T-cell (primary cell): ENCODE data around the gene GMEB2. TPM values are rescaled to one million over a fixed set of nuclear protein-coding genes. Genes with fewer than 3 reads are reported as not detected.
A peak's percentile ranks its signal among the peaks of the same experiment; 100 is the strongest.
"Not testable (repeated sequence)": the region's sequence is repeated elsewhere in the genome, so short reads cannot be mapped to it uniquely, and the experiment has no call there.

Experiments
- ATAC-seq, 4 experiments: fragments of 200-7000 bp in 3 of 4; fragments of 150-1000 bp in 1 of 4; cut with Tn5 transposase; replicated peaks in 1 of 4; 1 replicate in 3 of 4; 2 replicates in 1 of 4; pipeline ENCODE4 v1.10.0; 2021; ENCODE audit warnings: moderate library complexity in 3 of 4, mild to moderate bottlenecking in 2 of 4, moderate number of reproducible peaks in 1 of 4
- CTCF ChIA-PET, 2 donors: fragments of 300-600 bp; sonication (Branson Sonifier 250); formaldehyde crosslinking; loops; one replicate each; lab custom pipeline; 2022; ENCODE audit warnings: antibody characterized with exemption in 2 of 2; lab: Charles Lee
- POLR2A ChIA-PET, 2 donors: fragments of 300-600 bp; sonication (Branson Sonifier 250); formaldehyde crosslinking; loops; one replicate each; lab custom pipeline; 2022; ENCODE audit warnings: antibody characterized with exemption in 2 of 2; lab: Charles Lee
- DNase-seq, 35 experiments: peaks; one replicate each; pipeline versions ENCODE4 v3.0.0 to v3.0.0-alpha.2; 2013 to 2023
- H3K27ac ChIP-seq: one replicate; pipeline ENCODE4 v1.5.1; 2013; ENCODE audit warnings: low read length
- H3K27me3 ChIP-seq, 2 experiments: replicated peaks in 1 of 2; 1 replicate in 1 of 2; 2 replicates in 1 of 2; pipeline versions ENCODE4 v1.6.1 to v1.7.0; 2013; ENCODE audit warnings: low read length in 1 of 2, mixed read lengths in 1 of 2; ENCODE audit not compliant: control insufficient read depth in 2 of 2, insufficient read depth in 2 of 2; ENCODE audit errors: extremely low read depth in 1 of 2
- H3K36me3 ChIP-seq, 2 donors: 1 replicate in 1 of 2; 2 replicates in 1 of 2; pipeline versions ENCODE4 v1.6.1 to v1.7.0; 2013; ENCODE audit warnings: low read length in 1 of 2; ENCODE audit not compliant: control insufficient read depth in 2 of 2, insufficient read depth in 1 of 2; ENCODE audit errors: extremely low read depth in 1 of 2
- H3K4me1 ChIP-seq, 2 experiments: 1 replicate in 1 of 2; 2 replicates in 1 of 2; pipeline versions ENCODE4 v1.6.1 to v1.7.0; 2013; ENCODE audit warnings: low read length in 2 of 2, mixed read lengths in 1 of 2; ENCODE audit not compliant: insufficient read depth in 2 of 2, control insufficient read depth in 1 of 2; ENCODE audit errors: extremely low read depth in 1 of 2
- H3K4me3 ChIP-seq, 2 donors: 1 replicate in 1 of 2; 2 replicates in 1 of 2; pipeline versions ENCODE4 v1.5.1 to v1.7.0; 2013; ENCODE audit warnings: mild to moderate bottlenecking in 2 of 2, low read length in 1 of 2, moderate library complexity in 1 of 2; ENCODE audit not compliant: control insufficient read depth in 1 of 2; ENCODE audit errors: extremely low read depth in 1 of 2
- H3K9me3 ChIP-seq: 2 replicates; pipeline ENCODE4 v1.7.0; 2013
- H3K27ac Mint-ChIP-seq, 2 donors: one replicate each; pipeline ENCODE4 v1.8.0; 2020 to 2021; ENCODE audit warnings: mild to moderate bottlenecking in 2 of 2, mixed read lengths in 2 of 2
- H3K27me3 Mint-ChIP-seq, 2 donors: one replicate each; pipeline ENCODE4 v1.8.0; 2021 to 2022; ENCODE audit warnings: mixed read lengths in 2 of 2
- H3K36me3 Mint-ChIP-seq: one replicate; pipeline ENCODE4 v1.8.0; 2021; ENCODE audit warnings: mixed read lengths
- H3K4me1 Mint-ChIP-seq, 3 donors: one replicate each; pipeline ENCODE4 v1.8.0; 2020 to 2022; ENCODE audit warnings: mixed read lengths in 3 of 3, mild to moderate bottlenecking in 1 of 3
- H3K4me3 Mint-ChIP-seq, 3 donors: one replicate each; pipeline ENCODE4 v1.8.0; 2020 to 2022; ENCODE audit warnings: mild to moderate bottlenecking in 3 of 3, mixed read lengths in 3 of 3, moderate library complexity in 3 of 3
- H3K9me3 Mint-ChIP-seq, 3 donors: one replicate each; pipeline ENCODE4 v1.8.0; 2020 to 2022; ENCODE audit warnings: mixed read lengths in 3 of 3
- WGBS: methylation state at CpG from one replicate; pipeline ENCODE4 v1.1.5; 2013; ENCODE audit warnings: missing lambda C conversion rate; ENCODE audit not compliant: insufficient coverage; 5-methylcytosine and 5-hydroxymethylcytosine counted together
- total RNA-seq, 35 experiments: library from RNA in 6 of 35; stranded (reverse) in 6 of 35; fragments of 120-200 nt in 1 of 35; gene quantifications; one replicate each; pipeline versions ENCODE4 v1.2.1 to v1.2.4 and lab custom pipeline; 2013 to 2026

GMEB2 gene
- total RNA-seq, 5 donors from 2014 or later (not counting 1 experiment from before 2014, with no cell fraction given): 20.7 to 30.3 (median 29.0) TPM

DNA sequence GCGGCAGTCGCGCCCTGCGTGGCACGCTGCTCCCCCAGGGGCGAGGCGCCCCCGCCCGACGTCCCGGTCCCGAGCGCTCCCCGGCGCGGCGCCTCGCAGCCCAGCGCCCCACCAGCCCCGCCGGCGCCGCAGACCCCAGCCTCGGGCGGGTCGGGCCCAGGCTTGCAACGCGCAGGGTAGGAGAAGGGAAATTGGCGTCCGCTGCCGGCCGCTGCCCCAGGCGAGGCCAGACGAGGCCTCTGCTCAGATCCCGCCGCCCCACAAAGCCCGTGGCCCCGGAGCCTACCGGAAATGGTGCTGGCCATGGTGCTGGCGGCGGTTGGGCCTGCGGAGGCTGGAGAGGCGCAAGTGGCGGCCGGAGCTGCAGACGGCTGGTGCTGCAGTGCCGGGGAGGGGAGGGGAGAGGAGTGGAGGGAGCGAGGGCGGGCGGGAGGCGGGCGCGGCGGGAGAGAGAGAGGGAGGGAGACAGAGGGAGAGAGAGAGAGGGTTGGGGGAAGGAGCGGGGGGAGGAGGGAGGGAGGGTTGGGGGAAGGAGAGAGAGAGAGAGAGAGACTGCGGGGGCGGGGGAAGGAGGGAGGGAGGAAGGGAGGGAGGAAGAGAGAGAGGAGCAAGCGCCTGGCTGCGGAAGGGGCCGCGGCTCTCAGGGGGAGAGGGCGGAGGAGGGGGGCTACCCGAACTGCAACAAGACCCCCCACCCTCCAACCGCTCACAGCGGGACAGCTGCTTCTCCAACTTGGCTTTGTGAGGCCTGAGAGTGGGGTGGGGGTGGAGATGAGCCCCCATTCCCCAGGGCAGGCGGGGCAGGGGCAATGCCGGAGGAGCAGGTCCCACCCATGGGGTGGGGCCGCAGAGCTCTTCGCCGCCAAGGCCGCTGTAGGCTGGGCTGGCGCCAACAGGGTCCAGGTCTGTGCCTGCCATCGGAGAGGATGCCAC is 26.4 kb upstream of the GMEB2 start, which contains the start of gene STMN3:
Gene STMN3, minus strand, starts transcription at position 384 of the 933 bp plus-strand sequence. Its CDS starts 79 bp downstream, at position 305.
- Histone ChIP-seq H3K27ac (peak within 1 kb of the TSS; percentile 38), H3K9me3 (no peaks in the 10 kb centered on the region), H3K27me3 (peaks cover 0 to 5% of the 10 kb centered on the region in 2 experiments), H3K4me3 (peak within 1 kb of the TSS; percentile 69 to 74), H3K36me3 (peaks cover 0 to 3% of the 10 kb centered on the region in 2 donors), H3K4me1 (peaks cover 13 to 57% of the 10 kb centered on the region in 2 experiments)
- under 1% methylated on average over 43 of the region's 73 CpGs for WGBS
- Mint-ChIP-seq H3K27ac (peak within 1 kb of the TSS; percentile 80 to 83), H3K4me1 (peaks cover 27 to 34% (median 32%) of the 10 kb centered on the region in 3 donors), H3K9me3 (no peaks in the 10 kb centered on the region), H3K27me3 (no peaks in the 10 kb centered on the region), H3K36me3 (no peaks in the 10 kb centered on the region), H3K4me3 (peak within 1 kb of the TSS; percentile 74 to 96 (median 78))
- ATAC-seq: peak; percentile 43 to 53 (median 50)
- peak in 33 of 35 experiments; percentile 26 to 77 (median 55) for DNase-seq
- ChIA-PET POLR2A (no interaction called here), CTCF (interaction anchor here in 1 of 2 donors (1.1 kb wide), 1 partner anchor 12 kb away, joined by 8 read pairs; no protein-coding TSS in a partner anchor)

DNA sequence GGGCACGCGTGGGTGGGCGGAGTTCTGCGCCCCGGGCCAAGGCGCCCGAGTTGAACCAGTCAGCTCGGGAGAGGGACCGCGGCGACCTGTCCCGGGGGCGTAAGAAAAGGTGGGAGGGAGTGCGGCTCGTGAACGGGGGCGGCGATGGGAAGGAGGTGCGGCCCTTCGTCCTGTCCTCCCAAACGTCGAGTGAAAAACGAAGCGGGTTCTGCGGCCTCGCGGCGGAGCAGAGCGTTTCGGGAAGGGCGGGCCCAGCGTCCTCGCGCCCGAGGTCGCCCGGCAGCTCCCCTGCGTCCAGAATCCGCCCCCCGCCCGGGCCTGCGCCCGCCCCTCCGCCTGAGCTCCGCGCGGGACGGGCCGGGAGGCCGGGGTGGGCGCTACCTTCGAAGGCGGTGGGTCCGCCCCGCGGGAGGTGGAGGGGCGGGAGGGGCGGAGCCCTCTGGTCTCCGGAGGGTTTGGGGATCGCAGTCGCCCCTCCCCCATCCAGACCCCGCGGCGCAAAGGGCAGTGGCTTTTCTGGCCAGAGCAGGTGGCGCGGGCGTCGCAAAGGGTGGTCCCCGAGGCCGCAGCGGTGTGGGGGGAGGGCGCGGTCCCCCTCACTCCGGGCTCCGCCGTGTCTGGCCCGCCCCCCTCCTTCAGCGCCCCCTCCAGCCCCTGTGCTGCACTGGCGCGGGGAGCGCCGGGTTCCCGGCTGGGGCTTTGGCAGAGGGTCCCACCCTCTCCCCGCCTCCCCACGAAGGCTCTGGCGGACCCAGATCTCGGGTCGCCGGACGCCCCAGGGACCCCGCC is 25.5 kb upstream of the GMEB2 start:
- Mint-ChIP-seq H3K4me1 (peaks cover 19 to 28% (median 25%) of the 10 kb centered on the region in 3 donors), H3K27ac (peak overlapping the region in 1 of 2 donors; percentile 16)

DNA sequence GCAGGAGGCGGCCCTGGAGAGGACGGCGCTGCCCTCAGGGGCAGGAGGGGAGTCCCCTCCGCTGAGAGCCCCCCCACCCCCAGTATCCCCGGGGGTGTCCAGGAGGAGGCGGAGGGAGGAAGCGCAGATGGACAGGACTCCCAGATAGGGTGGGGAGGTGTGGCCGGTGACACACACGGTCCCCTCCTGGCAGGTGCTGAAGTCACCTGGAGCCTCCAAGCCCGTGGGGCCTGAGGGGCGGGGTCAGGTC is 25.0 kb upstream of the GMEB2 start:
- Histone ChIP-seq H3K27me3 (peaks cover 0 to 5% of the 10 kb centered on the region in 2 experiments), H3K36me3 (peaks cover 0 to 6% of the 10 kb centered on the region in 2 donors), H3K27ac (peak overlapping the region; percentile 28), H3K4me1 (peaks cover 13 to 45% of the 10 kb centered on the region in 2 experiments), H3K9me3 (no peaks in the 10 kb centered on the region), H3K4me3 (peak overlapping the region; percentile 49 to 53)
- Mint-ChIP-seq H3K27ac (peak overlapping the region; percentile 88 to 89), H3K9me3 (no peaks in the 10 kb centered on the region), H3K27me3 (no peaks in the 10 kb centered on the region), H3K4me3 (peak overlapping the region; percentile 78 to 96 (median 83)), H3K4me1 (peaks cover 18 to 28% (median 25%) of the 10 kb centered on the region in 3 donors), H3K36me3 (no peaks in the 10 kb centered on the region)
- peak in 9 of 35 experiments; percentile 14 to 54 (median 42) for DNase-seq
- ChIA-PET POLR2A (no interaction called here), CTCF (interaction anchor here in 1 of 2 donors (0.6 to 0.9 kb wide), 2 partner anchors 10 to 243 kb away, joined by 3 to 6 read pairs; partner anchors contain the start of gene DNAJC5)
- WGBS: 36% methylated on average over 6 of the region's 11 CpGs
- peak in 3 of 4 experiments; percentile 17 to 49 (median 20) for ATAC-seq

More for the DNA sequence above, 25.5 kb upstream of the GMEB2 start:
- H3K36me3 Mint-ChIP-seq: no peaks in the 10 kb centered on the region
- peak overlapping the region; percentile 28 for H3K27ac ChIP-seq
- peaks cover 0 to 5% of the 10 kb centered on the region in 2 experiments for H3K27me3 ChIP-seq
- ChIA-PET CTCF (interaction anchor here in 1 of 2 donors (0.6 to 0.9 kb wide), 2 partner anchors 11 to 243 kb away, joined by 3 to 6 read pairs; partner anchors contain the start of gene DNAJC5), POLR2A (no interaction called here)
- peak; percentile 53 to 67 (median 54) for ATAC-seq
- no peaks in the 10 kb centered on the region for H3K27me3 Mint-ChIP-seq
- under 1% methylated on average over 60 of the region's 91 CpGs for WGBS
- H3K4me1 ChIP-seq: peaks cover 13 to 49% of the 10 kb centered on the region in 2 experiments
- H3K9me3 Mint-ChIP-seq: no peaks in the 10 kb centered on the region
- peak overlapping the region; percentile 49 to 55 for H3K4me3 ChIP-seq
- peak overlapping the region; percentile 78 to 96 (median 83) for H3K4me3 Mint-ChIP-seq
- DNase-seq: peak in 15 of 35 experiments; percentile 21 to 58 (median 35)
- H3K9me3 ChIP-seq: no peaks in the 10 kb centered on the region
- peaks cover 0 to 6% of the 10 kb centered on the region in 2 donors for H3K36me3 ChIP-seq

DNA sequence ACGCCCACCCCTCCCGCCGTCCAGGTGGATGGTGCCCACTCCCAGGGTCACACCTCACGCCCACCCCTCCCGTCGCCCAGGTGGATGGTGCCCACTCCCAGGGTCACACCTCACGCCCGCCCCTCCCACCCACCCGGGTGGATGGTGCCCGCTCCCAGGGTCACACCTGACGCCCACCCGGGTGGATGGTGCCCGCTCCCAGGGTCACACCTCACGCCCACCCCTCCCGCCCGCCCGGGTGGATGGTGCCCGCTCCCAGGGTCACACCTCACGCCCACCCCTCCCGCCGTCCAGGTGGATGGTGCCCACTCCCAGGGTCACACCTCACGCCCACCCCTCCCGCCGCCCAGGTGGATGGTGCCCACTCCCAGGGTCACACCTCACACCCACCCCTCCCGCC is 23.6 kb upstream of the GMEB2 start:
- H3K4me1 ChIP-seq: peaks cover 12 to 45% of the 10 kb centered on the region in 2 experiments
- H3K4me3 ChIP-seq, POLR2A ChIA-PET, H3K9me3 Mint-ChIP-seq, H3K36me3 Mint-ChIP-seq, ATAC-seq, H3K9me3 ChIP-seq, H3K36me3 ChIP-seq, H3K27me3 ChIP-seq, H3K27ac Mint-ChIP-seq, H3K27ac ChIP-seq, H3K27me3 Mint-ChIP-seq, DNase-seq: not testable (repeated sequence)
- H3K4me3 Mint-ChIP-seq: peak overlapping the region in 1 of 3 donors; percentile 96
- peaks cover 18 to 32% (median 30%) of the 10 kb centered on the region in 3 donors for H3K4me1 Mint-ChIP-seq
- no CpG with 5 or more reads among the region's 25 CpGs for WGBS
- CTCF ChIA-PET: interaction anchor here in 1 of 2 donors (0.6 kb wide), 1 partner anchor 8 kb away, joined by 3 read pairs; no protein-coding TSS in a partner anchor

DNA sequence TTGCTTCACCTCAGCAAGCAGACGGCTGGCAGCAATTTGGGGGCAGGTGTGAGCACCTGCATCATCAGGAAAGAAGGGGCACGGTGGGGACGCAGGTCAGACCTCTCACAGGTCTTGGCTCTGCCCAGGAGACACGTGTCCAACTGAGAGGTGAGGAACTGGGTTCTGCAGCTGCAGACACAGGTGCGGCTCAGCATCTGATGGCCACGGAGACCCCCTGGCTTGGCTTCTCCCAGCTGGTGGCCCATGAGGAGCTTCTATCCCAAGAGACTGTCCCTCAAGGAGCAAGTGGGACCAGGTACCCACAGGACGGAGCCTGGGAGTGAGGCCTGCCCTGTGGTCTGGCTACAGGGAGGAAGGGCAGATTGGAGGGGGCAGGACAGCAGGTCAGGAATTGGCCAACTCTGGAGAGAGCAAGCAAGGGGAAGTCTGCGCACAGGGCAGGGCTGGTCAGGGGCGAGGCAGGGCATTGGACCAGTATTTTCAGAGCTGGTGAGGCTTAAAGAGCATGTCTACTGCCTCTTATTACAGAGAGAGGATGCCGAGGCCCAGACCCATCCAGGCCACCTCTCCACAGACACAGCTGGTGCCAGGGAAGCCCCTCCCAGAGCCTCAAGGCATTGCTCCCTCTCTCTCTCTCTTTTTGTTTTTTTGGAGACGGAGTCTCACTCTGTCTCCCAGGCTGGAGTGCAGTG is 22.1 kb upstream of the GMEB2 start:
- ATAC-seq (no peak), DNase-seq (no peak)
- Mint-ChIP-seq H3K36me3 (no peaks in the 10 kb centered on the region), H3K27ac (peak overlapping the region; percentile 17 to 39), H3K4me1 (peaks cover 13 to 25% (median 21%) of the 10 kb centered on the region in 3 donors), H3K9me3 (no peaks in the 10 kb centered on the region), H3K27me3 (no peaks in the 10 kb centered on the region), H3K4me3 (no peak overlapping the region)
- 89% methylated on average over 10 of the region's 11 CpGs for WGBS
- peaks cover 1 to 31% of the 10 kb centered on the region in 2 experiments for H3K4me1 ChIP-seq
- CTCF ChIA-PET: no interaction called here
- H3K27me3 ChIP-seq: no peaks in the 10 kb centered on the region
- peaks cover under 1 to 6% of the 10 kb centered on the region in 2 donors for H3K36me3 ChIP-seq
- H3K4me3 ChIP-seq: no peak overlapping the region
- POLR2A ChIA-PET: no interaction called here
- H3K27ac ChIP-seq: no peak overlapping the region
- no peaks in the 10 kb centered on the region for H3K9me3 ChIP-seq
